K562 (cell line): ENCODE measurements around the gene INO80C. TPM values are rescaled to one million over a fixed set of nuclear protein-coding genes. Genes with fewer than 3 reads are reported as not detected.

ENCODE experiments used
- ATF2 ChIP-seq: sonication (generic); formaldehyde crosslinking; IDR thresholded peaks from 2 replicates; pipeline ENCODE4 v1.8.1; 2022; ENCODE audit warnings: missing genetic modification reagents
- ATF3 ChIP-seq, 2 experiments: fragments of 450-650 bp in 1 of 2; sonication (generic) in 1 of 2; formaldehyde crosslinking in 1 of 2; IDR thresholded peaks in 1 of 2; conservative IDR thresholded peaks in 1 of 2; 2 replicates each; pipeline versions ENCODE4 v1.6.1 to v1.8.1; 2016 to 2023; ENCODE audit warnings: mild to moderate bottlenecking in 2 of 2, moderate library complexity in 2 of 2, inconsistent platforms in 1 of 2, missing genetic modification reagents in 1 of 2
- BHLHE40 ChIP-seq: IDR thresholded peaks from 2 replicates; pipeline ENCODE4 v1.6.1; 2011; ENCODE audit warnings: low read length, improper control_type of control experiment
- CBX3 ChIP-seq, 2 experiments: IDR thresholded peaks; 1 replicate in 1 of 2; 2 replicates in 1 of 2; pipeline ENCODE4 v1.6.1; 2012; ENCODE audit warnings: inconsistent platforms in 2 of 2, low read length in 2 of 2, borderline replicate concordance in 1 of 2, control low read depth in 1 of 2
- DPF2 ChIP-seq: fragments of 450-650 bp; IDR thresholded peaks from 2 replicates; pipeline ENCODE4 v1.6.1; 2016
- EHMT2 ChIP-seq: fragments of 450-650 bp; IDR thresholded peaks from 2 replicates; pipeline ENCODE4 v1.6.1; 2018; ENCODE audit warnings: antibody characterized with exemption
- ETV5 ChIP-seq: sonication (generic); formaldehyde crosslinking; IDR thresholded peaks from 2 replicates; pipeline ENCODE4 v1.4.0; 2020; ENCODE audit warnings: low read depth, mild to moderate bottlenecking, missing genetic modification reagents
- EWSR1 ChIP-seq: fragments of 450-650 bp; IDR thresholded peaks from 2 replicates; pipeline ENCODE4 v1.6.1; 2018; ENCODE audit warnings: borderline replicate concordance, mild to moderate bottlenecking, low read depth, moderate library complexity; ENCODE audit not compliant: partially characterized antibody
- LCOR ChIP-seq: sonication (generic); formaldehyde crosslinking; IDR thresholded peaks from 2 replicates; pipeline ENCODE4 v1.8.0; 2022; ENCODE audit warnings: mild to moderate bottlenecking, missing genetic modification reagents
- NRF1 ChIP-seq, 2 experiments: fragments of 450-650 bp; IDR thresholded peaks in 1 of 2; conservative IDR thresholded peaks in 1 of 2; 2 replicates each; pipeline ENCODE4 v1.6.1; 2014; ENCODE audit warnings: mild to moderate bottlenecking in 2 of 2
- SMAD4 ChIP-seq: fragments of 250-450 bp; sonication (Bioruptor Pico); conservative IDR thresholded peaks from 2 replicates; pipeline ENCODE4 v1.8.0; 2021; ENCODE audit warnings: inconsistent platforms, mild to moderate bottlenecking, moderate library complexity
- SMARCB1 ChIP-seq: IDR thresholded peaks from 2 replicates; pipeline ENCODE4 v1.6.1; 2011; ENCODE audit warnings: improper control_type of control experiment, low read depth; ENCODE audit not compliant: insufficient read length
- SMARCE1 ChIP-seq: fragments of 450-650 bp; IDR thresholded peaks from 2 replicates; pipeline ENCODE4 v1.7.1; 2016; ENCODE audit warnings: mild to moderate bottlenecking
- VEZF1 ChIP-seq: fragments of 200-800 bp; sonication (Bioruptor generic); IDR thresholded peaks from 2 replicates; pipeline ENCODE4 v1.6.1; 2017; ENCODE audit warnings: missing genetic modification characterization, missing compliant biosample characterization
- ZNF12 ChIP-seq: sonication (generic); formaldehyde crosslinking; IDR thresholded peaks from 2 replicates; pipeline ENCODE4 v1.4.0; 2020; ENCODE audit warnings: mild to moderate bottlenecking, missing genetic modification reagents
- ZNF311 ChIP-seq: fragments of 250-450 bp; sonication (Bioruptor Pico); IDR thresholded peaks from 2 replicates; pipeline ENCODE4 v1.4.0; 2020; ENCODE audit warnings: mild to moderate bottlenecking, moderate library complexity
- ZNF398 ChIP-seq: fragments of 250-450 bp; sonication (Bioruptor Pico); IDR thresholded peaks from 2 replicates; pipeline ENCODE4 v1.8.0; 2021; ENCODE audit warnings: moderate library complexity, mild to moderate bottlenecking, inconsistent platforms
- ZZZ3 ChIP-seq: fragments of 450-650 bp; IDR thresholded peaks from 2 replicates; pipeline ENCODE4 v1.6.1; 2016; ENCODE audit warnings: antibody characterized with exemption, mild to moderate bottlenecking, moderate library complexity
- polyA plus RNA-seq, 8 experiments: library from polyadenylated mRNA; depleted of rRNA in 4 of 8; stranded (reverse) in 5 of 8; unstranded in 3 of 8; fragments of >200 nt; fragmentation: Nextera tagmentation in 2 of 8; fragmentation: Illumina TruSeq in 1 of 8; extraction: Ambion mirVana in 2 of 8; extraction: Trizol in 1 of 8; gene quantifications; 2 replicates each; pipeline versions ENCODE4 v1.2.1 to v1.2.3, GENCODE V29; 2011 to 2014; ENCODE audit warnings: inconsistent platforms in 1 of 8, missing spikeins in 1 of 8
- total RNA-seq, 7 experiments: library from RNA; depleted of rRNA in 6 of 7; stranded (reverse); fragments of >200 nt in 6 of 7; fragmentation: Illumina TruSeq in 2 of 7; extraction: Trizol in 2 of 7; gene quantifications; 2 replicates each; pipeline versions ENCODE4 v1.2.1 to v1.2.3, GENCODE V29; 2011 to 2021; ENCODE audit warnings: low replicate concordance in 1 of 7

INO80C gene
- total and polyA plus RNA-seq, 9 of the 15 experiments (the other 6 are each of a cell fraction or from before 2014, with no cell fraction given), result 14.3 to 53.3 (median 46.6) TPM

GRCh38 chr18:35458677-35459441, 38.9 kb downstream of the INO80C start (continued):
- TF ChIP-seq ATF2, result no peak
- no peak for TF ChIP-seq EWSR1
- peak; percentile 70; the same call in 1 of the 2 replicates for TF ChIP-seq ZNF311 (CRISPR knock-in tag)
- TF ChIP-seq LCOR, result peak; percentile 81; the same call in 1 of the 2 replicates
- TF ChIP-seq VEZF1 (CRISPR knock-in tag), result peak; percentile 33; the same call in 1 of the 2 replicates
- TF ChIP-seq ZNF12, result peak; percentile 88
- peak; percentile 80 for TF ChIP-seq ETV5 (CRISPR knock-in tag)
- TF ChIP-seq DPF2, result peak; percentile 97
- peak; percentile 83 for TF ChIP-seq SMAD4 (CRISPR knock-in tag)
- peak; percentile 98 for TF ChIP-seq SMARCE1
- peak; percentile 16 to 50; a peak in 2 of 4 replicates for TF ChIP-seq NRF1 (conservative IDR thresholded peaks at IDR 0.05 in 1 of 2, IDR thresholded peaks at IDR 0.05 in 1 of 2)
- no peak for TF ChIP-seq ZNF398 (CRISPR knock-in tag)
- TF ChIP-seq ZZZ3, result no peak
- peak; percentile 89 for TF ChIP-seq EHMT2
- peak in 1 of 2 experiments; percentile 76; a peak in 1 of 3 replicates for TF ChIP-seq CBX3 (IDR thresholded peaks at IDR 0.05; ENCODE audit: borderline replicate concordance in 1 of 2, low read length in 2 of 2)
- peak; percentile 62 for TF ChIP-seq SMARCB1
- peak; percentile 97 for TF ChIP-seq ATF3 (IDR thresholded peaks at IDR 0.05)
- peak; percentile 91 for TF ChIP-seq ATF3 (CRISPR knock-in tag; conservative IDR thresholded peaks at IDR 0.05)
- peak; percentile 80 for TF ChIP-seq BHLHE40
